DOHH2 (cell line): Measurements from ENCODE around the gene TBX21.
A peak's percentile ranks its signal among the peaks of the same experiment; 100 is the strongest.

ENCODE experiments used
- H3F3A ChIP-seq: fragments of 200-600 bp; sonication (generic), shearing (Covaris generic); 2 replicates; pipeline ENCODE4 v1.6.0; 2016; ENCODE audit warnings: antibody characterized with exemption, mild to moderate bottlenecking; ENCODE audit not compliant: control insufficient read depth, insufficient read depth
- H3K27ac ChIP-seq: fragments of 200-600 bp; sonication (generic); 2 replicates; pipeline ENCODE4 v1.5.1; 2014; ENCODE audit warnings: low read depth, mild to moderate bottlenecking, low read length, moderate library complexity
- H3K27me3 ChIP-seq: fragments of 200-600 bp; sonication (generic); 2 replicates; pipeline ENCODE4 v1.6.1; 2014; ENCODE audit warnings: mild to moderate bottlenecking, low read length, mixed read lengths; ENCODE audit not compliant: control insufficient read depth
- H3K36me3 ChIP-seq: fragments of 200-600 bp; sonication (generic); 2 replicates; pipeline ENCODE4 v1.6.1; 2014; ENCODE audit warnings: mild to moderate bottlenecking, low read length, moderate library complexity, mixed read lengths; ENCODE audit not compliant: control insufficient read depth
- H3K4me1 ChIP-seq: fragments of 200-600 bp; sonication (generic); 2 replicates; pipeline ENCODE4 v1.6.1; 2014; ENCODE audit warnings: mild to moderate bottlenecking, low read length, mixed read lengths; ENCODE audit not compliant: control insufficient read depth
- H3K4me2 ChIP-seq: fragments of 200-600 bp; sonication (generic); 2 replicates; pipeline ENCODE4 v1.6.0; 2014; ENCODE audit warnings: mild to moderate bottlenecking, low read length, moderate library complexity
- H3K4me3 ChIP-seq: fragments of 200-600 bp; sonication (generic); 2 replicates; pipeline ENCODE4 v1.5.1; 2014; ENCODE audit warnings: mild to moderate bottlenecking, low read length, mixed read lengths
- H3K79me2 ChIP-seq: fragments of 200-600 bp; sonication (generic); 2 replicates; pipeline ENCODE4 v1.6.1; 2014; ENCODE audit warnings: mild to moderate bottlenecking, low read length, mixed read lengths; ENCODE audit not compliant: control insufficient read depth
- H3K9me2 ChIP-seq: fragments of 200-600 bp; sonication (generic); replicated peaks from 2 replicates; pipeline ENCODE4 v1.6.1; 2014; ENCODE audit warnings: mild to moderate bottlenecking, low read length, mixed read lengths; ENCODE audit not compliant: control insufficient read depth
- H3K9me3 ChIP-seq: fragments of 200-600 bp; sonication (generic); 2 replicates; pipeline ENCODE4 v1.6.1; 2014; ENCODE audit warnings: antibody characterized with exemption, low read length, mixed read lengths; ENCODE audit not compliant: control insufficient read depth, insufficient read depth
- H4K20me1 ChIP-seq: fragments of 200-600 bp; sonication (generic); 2 replicates; pipeline ENCODE4 v1.6.0; 2014; ENCODE audit warnings: low read depth, mild to moderate bottlenecking, antibody characterized with exemption, low read length, moderate library complexity; ENCODE audit not compliant: control insufficient read depth, insufficient read depth
- CTCF ChIP-seq: fragments of 200-600 bp; sonication (generic); IDR thresholded peaks from one replicate; pipeline ENCODE4 v1.5.1; 2014; ENCODE audit warnings: antibody characterized with exemption, mild to moderate bottlenecking, low read depth, low read length; ENCODE audit not compliant: poor library complexity, severe bottlenecking
- EZH2phosphoT487 ChIP-seq: fragments of 200-600 bp; sonication (generic); IDR thresholded peaks from 2 replicates; pipeline ENCODE4 v1.6.1; 2017; ENCODE audit warnings: borderline replicate concordance, mild to moderate bottlenecking, antibody characterized with exemption, low read length, moderate library complexity, mixed read lengths

TBX21 gene

GRCh38 chr17:47697906-47698711, 34.9 kb upstream of the TBX21 start:
- H3K4me3 ChIP-seq: no peak overlapping the region
- H3K27ac ChIP-seq: no peak overlapping the region
- TF ChIP-seq CTCF (no peak), EZH2phosphoT487 (no peak)
- H4K20me1 ChIP-seq: no peaks in the 10 kb centered on the region
- H3K4me1 ChIP-seq: peaks cover 34% of the 10 kb centered on the region
- H3K9me3 ChIP-seq: no peaks in the 10 kb centered on the region
- H3F3A ChIP-seq: peaks cover 6% of the 10 kb centered on the region
- no peaks in the 10 kb centered on the region for H3K79me2 ChIP-seq
- peaks cover 4% of the 10 kb centered on the region; the same call in 1 of the 2 replicates for H3K27me3 ChIP-seq
- H3K36me3 ChIP-seq: no peaks in the 10 kb centered on the region
- no peak overlapping the region for H3K4me2 ChIP-seq
- H3K9me2 ChIP-seq: no peaks in the 10 kb centered on the region

GRCh38 chr17:47698749-47699535, 34.1 kb upstream of the TBX21 start:
- H4K20me1 ChIP-seq: no peaks in the 10 kb centered on the region
- H3K4me2 ChIP-seq: no peak overlapping the region

GRCh38 chr17:47699536-47699840, 33.5 kb upstream of the TBX21 start:
- TF ChIP-seq EZH2phosphoT487 (no peak), CTCF (no peak)
- Histone ChIP-seq H3K9me3 (no peaks in the 10 kb centered on the region), H3K27ac (no peak overlapping the region), H3K4me2 (no peak overlapping the region), H4K20me1 (no peaks in the 10 kb centered on the region; the same call in 1 of the 2 replicates), H3K9me2 (no peaks in the 10 kb centered on the region), H3K4me3 (no peak overlapping the region), H3F3A (peaks cover 3% of the 10 kb centered on the region), H3K36me3 (no peaks in the 10 kb centered on the region), H3K79me2 (no peaks in the 10 kb centered on the region), H3K4me1 (peaks cover 42% of the 10 kb centered on the region), H3K27me3 (peaks cover 5% of the 10 kb centered on the region; the same call in 1 of the 2 replicates)

More at GRCh38 chr17:47698749-47699535, 34.1 kb upstream of the TBX21 start:
- H3K79me2 ChIP-seq: no peaks in the 10 kb centered on the region
- no peak for TF ChIP-seq EZH2phosphoT487
- peak; percentile 95 for TF ChIP-seq CTCF
- peaks cover 3% of the 10 kb centered on the region for H3F3A ChIP-seq
- H3K4me3 ChIP-seq: no peak overlapping the region
- peaks cover 4% of the 10 kb centered on the region; the same call in 1 of the 2 replicates for H3K27me3 ChIP-seq
- H3K27ac ChIP-seq: no peak overlapping the region
- peaks cover 36% of the 10 kb centered on the region for H3K4me1 ChIP-seq
- H3K9me3 ChIP-seq: no peaks in the 10 kb centered on the region
- H3K36me3 ChIP-seq: no peaks in the 10 kb centered on the region
- H3K9me2 ChIP-seq: no peaks in the 10 kb centered on the region
